ENCODE data around the gene ZEB1. TPM values are rescaled to one million over a fixed set of nuclear protein-coding genes. Genes with fewer than 3 reads are reported as not detected.

The ZEB1 gene
- total and polyA plus RNA-seq, 9 donors: 11.0 to 48.4 (median 40.2) TPM

- intact Hi-C loops (cut with DNase I): no loop called here
- no peak overlapping the region for H3K27ac ChIP-seq
- no peaks in the 10 kb centered on the region for H3K27me3 ChIP-seq
- H3K36me3 ChIP-seq: no peaks in the 10 kb centered on the region
- no peak for DNase-seq
- H3K4me1 ChIP-seq (ENCODE audit: insufficient read depth): no peaks in the 10 kb centered on the region
- 50 to 72% (median 57%) methylated on average over 1 of the region's 1 CpG for WGBS, 3 donors
- no peak for TF ChIP-seq CTCF (IDR thresholded peaks at IDR 0.05)
- no peak for TF ChIP-seq EP300 (IDR thresholded peaks at IDR 0.05)
- no peak for TF ChIP-seq POLR2A (IDR thresholded peaks at IDR 0.05)
- H3K9me3 ChIP-seq: no peaks in the 10 kb centered on the region
- H3K4me3 ChIP-seq: no peak overlapping the region
Observed at GRCh38 chr10:31456468-31456867, 137.5 kb downstream of the ZEB1 start.

GRCh38 chr10:31457858-31458257 is 138.8 kb downstream of the ZEB1 start:
- WGBS, 3 donors: 62 to 84% (median 65%) methylated on average over 1 of the region's 1 CpG
- Histone ChIP-seq H3K27me3 (no peaks in the 10 kb centered on the region), H3K4me3 (no peak overlapping the region), H3K9me3 (no peaks in the 10 kb centered on the region), H3K27ac (no peak overlapping the region), H3K4me1 (ENCODE audit: insufficient read depth) (no peaks in the 10 kb centered on the region), H3K36me3 (no peaks in the 10 kb centered on the region)
- DNase-seq: no peak
- TF ChIP-seq EP300 (IDR thresholded peaks at IDR 0.05): no peak
- no peak for TF ChIP-seq POLR2A (IDR thresholded peaks at IDR 0.05)
- TF ChIP-seq CTCF (IDR thresholded peaks at IDR 0.05): no peak
- intact Hi-C loops (cut with DNase I): no loop called here

GRCh38 chr10:31458974-31459373 is 140.0 kb downstream of the ZEB1 start:
- Histone ChIP-seq H3K4me1 (ENCODE audit: insufficient read depth) (no peaks in the 10 kb centered on the region), H3K9me3 (no peaks in the 10 kb centered on the region), H3K36me3 (no peaks in the 10 kb centered on the region), H3K4me3 (no peak overlapping the region), H3K27ac (no peak overlapping the region), H3K27me3 (no peaks in the 10 kb centered on the region)
- intact Hi-C loops (cut with DNase I): no loop called here
- no peak for DNase-seq
- TF ChIP-seq POLR2A (IDR thresholded peaks at IDR 0.05): no peak
- no peak for TF ChIP-seq EP300 (IDR thresholded peaks at IDR 0.05)
- TF ChIP-seq CTCF (IDR thresholded peaks at IDR 0.05): no peak

DNA sequence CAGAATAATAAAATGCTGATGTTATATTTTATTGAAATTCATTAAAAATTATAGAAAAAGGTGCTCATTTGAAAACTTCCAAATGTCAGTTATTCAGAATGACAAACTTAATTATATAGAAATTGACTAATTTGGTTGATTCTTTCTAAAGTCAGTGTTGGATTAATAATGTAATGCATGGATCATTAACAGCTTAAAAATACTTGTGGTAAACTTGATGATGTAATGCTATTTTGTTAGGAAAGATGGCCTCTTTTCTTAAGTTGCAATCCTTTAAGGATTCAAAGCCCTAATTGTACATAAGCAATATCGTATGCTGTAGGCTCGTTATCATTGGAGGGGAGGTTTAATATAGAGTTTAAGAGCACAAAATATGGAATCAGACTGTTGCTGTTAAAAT is 141.2 kb downstream of the ZEB1 start:
- no peak overlapping the region for H3K27ac ChIP-seq
- no peaks in the 10 kb centered on the region for H3K4me1 ChIP-seq (ENCODE audit: insufficient read depth)
- H3K36me3 ChIP-seq: no peaks in the 10 kb centered on the region
- TF ChIP-seq EP300 (IDR thresholded peaks at IDR 0.05): no peak
- no peak for TF ChIP-seq POLR2A (IDR thresholded peaks at IDR 0.05)
- no peak for TF ChIP-seq CTCF (IDR thresholded peaks at IDR 0.05)
- H3K27me3 ChIP-seq: no peaks in the 10 kb centered on the region
- intact Hi-C loops (cut with DNase I): no loop called here
- H3K9me3 ChIP-seq: no peaks in the 10 kb centered on the region
- no peak for DNase-seq
- 90 to 94% (median 93%) methylated on average over 2 of the region's 2 CpGs for WGBS, 3 donors
- no peak overlapping the region for H3K4me3 ChIP-seq

- no peaks in the 10 kb centered on the region for H3K27me3 ChIP-seq
- intact Hi-C loops (cut with DNase I): no loop called here
- no peak for TF ChIP-seq EP300 (IDR thresholded peaks at IDR 0.05)
- no peak for TF ChIP-seq CTCF (IDR thresholded peaks at IDR 0.05)
- TF ChIP-seq POLR2A (IDR thresholded peaks at IDR 0.05): no peak
- WGBS, 3 donors: 97 to 98% (median 97%) methylated on average over 2 of the region's 2 CpGs
- no peak overlapping the region for H3K4me3 ChIP-seq
- H3K4me1 ChIP-seq (ENCODE audit: insufficient read depth): no peaks in the 10 kb centered on the region
- H3K27ac ChIP-seq: no peak overlapping the region
- no peak for DNase-seq
- H3K9me3 ChIP-seq: no peaks in the 10 kb centered on the region
- no peaks in the 10 kb centered on the region for H3K36me3 ChIP-seq
Observed at GRCh38 chr10:31464552-31464951, 145.5 kb downstream of the ZEB1 start.

Measured in ovary (tissue), 9 donors.